MM.1S (cell line): ENCODE data around the gene ACSS1.

ENCODE experiments used
- DNase-seq: peaks from one replicate; pipeline ENCODE4 v3.0.0-alpha.2; 2015
- H2AFZ ChIP-seq: fragments of 300-600 bp; sonication (generic); 2 replicates; pipeline ENCODE4 v1.6.0; 2016; ENCODE audit warnings: antibody characterized with exemption, low read length
- H3F3A ChIP-seq: fragments of 300-600 bp; sonication (generic); 2 replicates; pipeline ENCODE4 v1.6.1; 2016; ENCODE audit warnings: mild to moderate bottlenecking, antibody characterized with exemption, low read length, moderate library complexity, mixed read lengths; ENCODE audit not compliant: insufficient read depth
- H3K27ac ChIP-seq: fragments of 300-600 bp; sonication (generic); 2 replicates; pipeline ENCODE4 v1.5.1; 2016; ENCODE audit warnings: mild to moderate bottlenecking, low read length
- H3K27me3 ChIP-seq: fragments of 300-600 bp; sonication (generic); replicated peaks from 2 replicates; pipeline ENCODE4 v1.6.0; 2016; ENCODE audit warnings: low read length; ENCODE audit not compliant: insufficient read depth
- H3K36me3 ChIP-seq: fragments of 300-600 bp; sonication (generic); replicated peaks from 2 replicates; pipeline ENCODE4 v1.6.1; 2016; ENCODE audit warnings: mild to moderate bottlenecking, low read length, mixed read lengths; ENCODE audit not compliant: insufficient read depth
- H3K4me1 ChIP-seq: fragments of 300-600 bp; sonication (generic); 2 replicates; pipeline ENCODE4 v1.6.1; 2016; ENCODE audit warnings: low read length, mixed read lengths
- H3K4me2 ChIP-seq: fragments of 300-600 bp; sonication (generic); 2 replicates; pipeline ENCODE4 v1.6.0; 2016; ENCODE audit warnings: low read depth, low read length
- H3K4me3 ChIP-seq: fragments of 300-600 bp; sonication (generic); 2 replicates; pipeline ENCODE4 v1.5.1; 2016; ENCODE audit warnings: low read length, mixed read lengths
- H3K79me2 ChIP-seq: fragments of 300-600 bp; sonication (generic); 2 replicates; pipeline ENCODE4 v1.6.1; 2016; ENCODE audit warnings: mixed run types, low read length, mixed read lengths
- H3K9ac ChIP-seq: fragments of 300-600 bp; sonication (generic); 2 replicates; pipeline ENCODE4 v1.6.1; 2016; ENCODE audit warnings: low read length, mixed read lengths
- H3K9me2 ChIP-seq: fragments of 300-600 bp; sonication (generic); replicated peaks from 2 replicates; pipeline ENCODE4 v1.6.1; 2016; ENCODE audit warnings: mild to moderate bottlenecking, low read length, mixed read lengths; ENCODE audit not compliant: insufficient read depth
- H3K9me3 ChIP-seq: fragments of 300-600 bp; sonication (generic); replicated peaks from 2 replicates; pipeline ENCODE4 v1.6.1; 2016; ENCODE audit warnings: mild to moderate bottlenecking, low read length, mixed read lengths; ENCODE audit not compliant: insufficient read depth
- H4K20me1 ChIP-seq: fragments of 300-600 bp; sonication (generic); 2 replicates; pipeline ENCODE4 v1.6.1; 2016; ENCODE audit warnings: mild to moderate bottlenecking, low read length, moderate library complexity, mixed read lengths; ENCODE audit not compliant: insufficient read depth
- EZH2 ChIP-seq: fragments of 300-600 bp; sonication (generic); optimal IDR thresholded peaks from 2 replicates; pipeline ENCODE3; 2017; ENCODE audit warnings: low read depth, mild to moderate bottlenecking, antibody characterized with exemption, low read length, mixed read lengths
- EZH2phosphoT487 ChIP-seq: fragments of 300-600 bp; sonication (generic); IDR thresholded peaks from 2 replicates; pipeline ENCODE4 v1.6.1; 2018; ENCODE audit warnings: antibody characterized with exemption, low read length
- TF ChIP-seq, protein P1 (sequence below): fragments of 300-600 bp; sonication (generic); IDR thresholded peaks from 2 replicates; pipeline ENCODE4 v1.5.1; 2016; ENCODE audit warnings: antibody characterized with exemption, low read length, mixed read lengths

The ACSS1 gene

GRCh38 chr20:25013478-25014380, 44.2 kb downstream of the ACSS1 start:
- no peak for DNase-seq
- H3K9me2 ChIP-seq, result no peaks in the 10 kb centered on the region
- TF ChIP-seq EZH2phosphoT487, result no peak
- TF ChIP-seq, protein P1, sequence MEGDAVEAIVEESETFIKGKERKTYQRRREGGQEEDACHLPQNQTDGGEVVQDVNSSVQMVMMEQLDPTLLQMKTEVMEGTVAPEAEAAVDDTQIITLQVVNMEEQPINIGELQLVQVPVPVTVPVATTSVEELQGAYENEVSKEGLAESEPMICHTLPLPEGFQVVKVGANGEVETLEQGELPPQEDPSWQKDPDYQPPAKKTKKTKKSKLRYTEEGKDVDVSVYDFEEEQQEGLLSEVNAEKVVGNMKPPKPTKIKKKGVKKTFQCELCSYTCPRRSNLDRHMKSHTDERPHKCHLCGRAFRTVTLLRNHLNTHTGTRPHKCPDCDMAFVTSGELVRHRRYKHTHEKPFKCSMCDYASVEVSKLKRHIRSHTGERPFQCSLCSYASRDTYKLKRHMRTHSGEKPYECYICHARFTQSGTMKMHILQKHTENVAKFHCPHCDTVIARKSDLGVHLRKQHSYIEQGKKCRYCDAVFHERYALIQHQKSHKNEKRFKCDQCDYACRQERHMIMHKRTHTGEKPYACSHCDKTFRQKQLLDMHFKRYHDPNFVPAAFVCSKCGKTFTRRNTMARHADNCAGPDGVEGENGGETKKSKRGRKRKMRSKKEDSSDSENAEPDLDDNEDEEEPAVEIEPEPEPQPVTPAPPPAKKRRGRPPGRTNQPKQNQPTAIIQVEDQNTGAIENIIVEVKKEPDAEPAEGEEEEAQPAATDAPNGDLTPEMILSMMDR, result no peak
- no peak for TF ChIP-seq EZH2
- no peaks in the 10 kb centered on the region for H3K27me3 ChIP-seq
- peaks cover 45% of the 10 kb centered on the region for H3K4me1 ChIP-seq
- H2AFZ ChIP-seq, result no peak overlapping the region
- peaks cover 11% of the 10 kb centered on the region for H3K79me2 ChIP-seq
- no peak overlapping the region for H3K4me2 ChIP-seq
- H3K36me3 ChIP-seq, result no peaks in the 10 kb centered on the region
- H3K9ac ChIP-seq, result no peak overlapping the region
- H3F3A ChIP-seq, result peaks cover 40% of the 10 kb centered on the region
- H3K4me3 ChIP-seq, result no peak overlapping the region
- H3K9me3 ChIP-seq, result no peaks in the 10 kb centered on the region
- H3K27ac ChIP-seq, result no peak overlapping the region; the same call in 1 of the 2 replicates
- no peaks in the 10 kb centered on the region for H4K20me1 ChIP-seq

GRCh38 chr20:25012616-25013189, 45.2 kb downstream of the ACSS1 start:
- Histone ChIP-seq H3K9me3 (no peaks in the 10 kb centered on the region), H4K20me1 (no peaks in the 10 kb centered on the region), H3F3A (peaks cover 31% of the 10 kb centered on the region), H3K79me2 (peaks cover 11% of the 10 kb centered on the region), H3K4me1 (peaks cover 35% of the 10 kb centered on the region), H3K9me2 (no peaks in the 10 kb centered on the region), H3K27me3 (no peaks in the 10 kb centered on the region), H3K4me3 (no peak overlapping the region), H3K4me2 (no peak overlapping the region), H3K36me3 (no peaks in the 10 kb centered on the region), H3K9ac (no peak overlapping the region), H3K27ac (no peak overlapping the region), H2AFZ (no peak overlapping the region)
- no peak for TF ChIP-seq EZH2
- TF ChIP-seq, protein P1, result no peak
- no peak for TF ChIP-seq EZH2phosphoT487
- no peak for DNase-seq

DNA sequence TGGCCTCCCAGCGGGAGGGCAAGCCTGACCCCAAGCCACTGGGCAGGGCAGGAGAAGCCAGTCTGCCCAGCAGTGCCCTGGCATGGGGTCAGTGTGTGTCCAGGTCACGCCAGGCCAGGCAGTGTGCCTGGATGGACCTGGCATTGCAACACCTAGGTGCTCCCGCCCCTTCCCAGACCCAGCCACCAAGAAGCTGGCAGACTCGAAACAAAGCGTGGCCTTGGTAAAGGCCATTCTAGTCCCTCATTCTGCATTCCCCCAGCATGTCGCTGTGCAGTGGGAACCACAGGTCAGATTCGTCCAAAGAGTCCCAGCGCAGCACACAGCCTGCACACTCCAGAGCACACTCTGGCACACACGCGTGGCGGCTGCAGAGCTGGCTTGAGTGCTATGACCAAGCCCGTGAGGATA, 46.1 kb downstream of the ACSS1 start:
- Histone ChIP-seq H3K9ac (no peak overlapping the region), H3K4me1 (peaks cover 28% of the 10 kb centered on the region), H2AFZ (no peak overlapping the region), H4K20me1 (no peaks in the 10 kb centered on the region), H3F3A (peaks cover 23% of the 10 kb centered on the region), H3K27me3 (no peaks in the 10 kb centered on the region), H3K9me3 (no peaks in the 10 kb centered on the region), H3K36me3 (no peaks in the 10 kb centered on the region), H3K9me2 (no peaks in the 10 kb centered on the region), H3K4me2 (no peak overlapping the region), H3K27ac (no peak overlapping the region), H3K4me3 (no peak overlapping the region), H3K79me2 (peaks cover 11% of the 10 kb centered on the region)
- no peak for DNase-seq
- TF ChIP-seq, protein P1, result no peak
- TF ChIP-seq EZH2phosphoT487 (no peak), EZH2 (no peak)
